ENCODE measurements around the gene EID3. TPM values are rescaled to one million over a fixed set of nuclear protein-coding genes. Genes with fewer than 3 reads are reported as not detected.

EID3 gene
- polyA plus RNA-seq, 1 donor from 2014 or later = 0.37 TPM

- H3K27ac ChIP-seq (ENCODE audit: low read length) = no peak overlapping the region
- H3K9ac ChIP-seq (ENCODE audit: low read length) = no peak overlapping the region
- H3K36me3 ChIP-seq (ENCODE audit: insufficient read depth, low read length) = peaks cover 15% of the 10 kb centered on the region
- H3K4me2 ChIP-seq (ENCODE audit: low read length) = no peak overlapping the region
- TF ChIP-seq SMC3 (conservative IDR thresholded peaks at IDR 0.05; ENCODE audit: poor library complexity) (no peak), POLR2AphosphoS5 (IDR thresholded peaks at IDR 0.05) (no peak), REST (IDR thresholded peaks at IDR 0.05; ENCODE audit: borderline replicate concordance) (no peak), MXI1 (conservative IDR thresholded peaks at IDR 0.05; ENCODE audit: poor library complexity, severe bottlenecking) (no peak), EZH2 (IDR thresholded peaks at IDR 0.05; ENCODE audit: borderline replicate concordance, insufficient read depth, low read length, poor library complexity, severe bottlenecking) (no peak), CTCF (IDR thresholded peaks at IDR 0.05; ENCODE audit: poor library complexity, severe bottlenecking) (no peak), EP300 (conservative IDR thresholded peaks at IDR 0.05; ENCODE audit: poor library complexity, severe bottlenecking) (no peak), TAF1 (IDR thresholded peaks at IDR 0.05; ENCODE audit: low read depth) (no peak), RAD21 (conservative IDR thresholded peaks at IDR 0.05) (no peak)
- H2AFZ ChIP-seq (ENCODE audit: low read depth, low read length) = no peak overlapping the region
- H3K27me3 ChIP-seq (ENCODE audit: insufficient read depth, low read depth, low read length) = no peaks in the 10 kb centered on the region
- H3K9me3 ChIP-seq (ENCODE audit: low read length) = no peaks in the 10 kb centered on the region
- H3K79me2 ChIP-seq (replicated peaks; ENCODE audit: insufficient read depth, low read length) = peaks cover 8% of the 10 kb centered on the region
- no peaks in the 10 kb centered on the region for H3F3A ChIP-seq (ENCODE audit: insufficient read depth, low read length, poor library complexity, severe bottlenecking)
- no peaks in the 10 kb centered on the region for H3K9me2 ChIP-seq (ENCODE audit: insufficient read depth, low read length)
- no peaks in the 10 kb centered on the region for H4K20me1 ChIP-seq (ENCODE audit: insufficient read depth)
- H3K4me3 ChIP-seq (ENCODE audit: low read length) = no peak overlapping the region
Measured at GRCh38 chr12:104312654-104313053, 9.1 kb downstream of the EID3 start.

- Histone ChIP-seq H3K9ac (ENCODE audit: low read length) (no peak overlapping the region), H3K9me3 (ENCODE audit: low read length) (no peaks in the 10 kb centered on the region), H3K4me3 (ENCODE audit: low read length) (no peak overlapping the region), H3F3A (ENCODE audit: insufficient read depth, low read length, poor library complexity, severe bottlenecking) (no peaks in the 10 kb centered on the region), H4K20me1 (ENCODE audit: insufficient read depth) (no peaks in the 10 kb centered on the region), H3K27me3 (ENCODE audit: insufficient read depth, low read depth, low read length) (no peaks in the 10 kb centered on the region), H2AFZ (ENCODE audit: low read depth, low read length) (no peak overlapping the region), H3K9me2 (ENCODE audit: insufficient read depth, low read length) (no peaks in the 10 kb centered on the region), H3K4me2 (ENCODE audit: low read length) (no peak overlapping the region), H3K36me3 (ENCODE audit: insufficient read depth, low read length) (peaks cover 15% of the 10 kb centered on the region), H3K79me2 (replicated peaks; ENCODE audit: insufficient read depth, low read length) (peaks cover 8% of the 10 kb centered on the region), H3K27ac (ENCODE audit: low read length) (no peak overlapping the region)
- no peak for TF ChIP-seq POLR2AphosphoS5 (IDR thresholded peaks at IDR 0.05)
- no peak for TF ChIP-seq EP300 (conservative IDR thresholded peaks at IDR 0.05; ENCODE audit: poor library complexity, severe bottlenecking)
- TF ChIP-seq MXI1 (conservative IDR thresholded peaks at IDR 0.05; ENCODE audit: poor library complexity, severe bottlenecking) = no peak
- no peak for TF ChIP-seq CTCF (IDR thresholded peaks at IDR 0.05; ENCODE audit: poor library complexity, severe bottlenecking)
- no peak for TF ChIP-seq REST (IDR thresholded peaks at IDR 0.05; ENCODE audit: borderline replicate concordance)
- TF ChIP-seq TAF1 (IDR thresholded peaks at IDR 0.05; ENCODE audit: low read depth) = no peak
- no peak for TF ChIP-seq RAD21 (conservative IDR thresholded peaks at IDR 0.05)
- no peak for TF ChIP-seq SMC3 (conservative IDR thresholded peaks at IDR 0.05; ENCODE audit: poor library complexity)
- TF ChIP-seq EZH2 (IDR thresholded peaks at IDR 0.05; ENCODE audit: borderline replicate concordance, insufficient read depth, low read length, poor library complexity, severe bottlenecking) = no peak
Measured at GRCh38 chr12:104313568-104314241, 10.2 kb downstream of the EID3 start.

Measured in neural cell (in vitro differentiated cells).